COLO829 (cell line): Measurements from ENCODE around the gene RASA1.
A peak's percentile ranks its signal among the peaks of the same experiment; 100 is the strongest.
"Not testable (repeated sequence)": the region's sequence is repeated elsewhere in the genome, so short reads cannot be mapped to it uniquely, and the experiment has no call there.

Experiments used
- DNase-seq: peaks from one replicate; pipeline ENCODE4 v3.0.0; 2012; ENCODE audit warnings: low spot score

Gene RASA1

DNA sequence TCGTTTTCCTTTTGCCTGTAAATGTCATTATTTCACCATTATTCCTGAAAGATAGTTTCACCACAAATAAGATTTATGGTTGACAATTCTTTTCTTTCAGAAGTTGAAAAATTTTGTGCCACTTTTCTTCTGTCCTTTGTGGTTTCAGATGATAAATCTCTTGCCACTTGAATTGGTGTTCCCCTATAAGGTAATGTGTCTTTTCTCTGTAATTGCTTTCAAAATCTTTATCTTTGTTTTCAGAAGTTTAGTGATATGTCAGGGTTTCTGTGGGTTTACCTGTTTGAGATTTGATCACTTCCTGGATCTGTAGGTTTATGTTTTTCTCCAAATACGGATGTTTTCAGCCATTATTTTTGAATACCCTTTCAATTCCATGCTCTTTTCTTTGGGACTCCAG is 14.6 kb downstream of the RASA1 start:
- DNase-seq = no peak

DNA sequence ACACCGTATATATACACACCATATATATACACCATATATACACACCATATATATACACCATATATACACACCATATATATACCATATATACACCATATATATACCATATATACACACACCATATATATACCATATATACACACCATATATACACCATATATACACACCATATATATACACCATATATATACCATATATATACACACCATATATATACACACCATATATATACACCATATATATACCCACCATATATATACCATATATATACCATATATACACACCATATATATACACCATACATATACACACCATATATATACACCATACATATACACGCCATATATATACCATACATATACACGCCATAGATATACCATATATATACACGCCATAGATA is 19.6 kb downstream of the RASA1 start:
- DNase-seq = not testable (repeated sequence)

DNA sequence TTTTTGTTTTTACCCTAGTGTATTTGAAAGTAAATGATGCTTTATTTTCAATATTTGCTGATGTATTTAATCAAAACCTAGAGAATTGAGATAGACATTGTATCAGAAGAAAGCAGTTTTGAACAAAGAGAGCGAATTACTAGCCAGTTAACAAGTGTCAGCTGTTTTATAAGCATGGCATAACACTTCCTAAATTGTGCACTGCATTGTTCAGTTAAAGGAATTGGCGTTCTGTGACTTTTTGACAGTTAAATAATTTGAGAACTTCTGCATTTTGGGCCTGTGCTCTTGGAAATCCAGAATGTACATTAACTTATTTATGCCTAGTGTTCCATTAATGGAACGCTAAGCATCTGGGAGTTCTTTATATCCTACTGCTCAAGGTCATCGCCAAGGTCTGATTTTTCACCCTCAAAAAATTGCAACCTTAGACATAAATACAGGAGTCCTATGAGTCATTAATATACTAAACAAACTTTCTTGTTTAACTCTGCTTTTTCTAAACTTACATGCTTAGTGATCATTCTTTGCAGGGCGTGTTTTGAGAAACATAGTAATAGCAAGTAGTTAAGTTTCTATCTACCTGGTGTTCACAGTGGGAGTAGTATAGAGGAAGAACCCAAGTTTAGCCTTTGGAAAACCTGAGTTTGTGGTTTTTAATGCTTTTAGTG is 31.1 kb downstream of the RASA1 start:
- no peak for DNase-seq

DNA sequence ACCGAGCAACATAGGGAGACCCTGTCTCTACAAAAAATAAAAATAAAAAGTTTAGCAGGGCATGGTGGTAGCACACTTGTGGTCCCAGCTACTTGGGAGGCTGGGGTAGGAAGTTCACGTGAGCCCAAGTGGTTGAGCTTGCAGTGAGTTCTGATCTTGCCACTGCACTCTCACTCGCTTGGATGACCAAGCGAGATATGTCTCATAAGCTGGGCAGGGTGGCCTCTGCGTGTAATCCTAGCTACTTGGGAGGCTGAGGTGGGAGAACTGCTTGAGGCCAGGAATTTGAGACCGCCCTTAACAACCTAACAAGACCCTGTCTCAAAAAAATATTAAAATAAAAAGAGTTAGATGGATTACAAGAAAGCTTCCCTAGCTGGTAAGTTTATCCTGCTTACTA is 32.5 kb downstream of the RASA1 start:
- no peak for DNase-seq

DNA sequence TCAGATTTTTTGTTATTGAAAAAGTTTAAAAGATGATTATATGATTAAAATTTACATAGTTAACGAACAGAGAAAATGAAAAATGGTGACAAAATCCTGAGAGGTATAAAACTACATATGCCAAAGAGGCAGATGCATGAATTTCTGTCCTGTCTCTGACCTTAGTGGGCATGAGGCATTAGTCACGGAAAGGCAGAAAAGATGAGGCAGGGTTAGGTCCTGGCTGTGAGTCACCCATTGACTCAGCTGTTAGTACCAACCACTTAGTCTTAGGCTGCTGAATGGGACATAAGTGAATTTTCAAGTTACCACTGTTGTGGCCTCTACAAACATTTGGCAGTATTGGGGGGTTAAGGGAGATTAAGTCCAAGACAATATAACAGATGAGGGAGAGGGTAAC is 33.1 kb downstream of the RASA1 start:
- DNase-seq = peak; percentile 31

DNA sequence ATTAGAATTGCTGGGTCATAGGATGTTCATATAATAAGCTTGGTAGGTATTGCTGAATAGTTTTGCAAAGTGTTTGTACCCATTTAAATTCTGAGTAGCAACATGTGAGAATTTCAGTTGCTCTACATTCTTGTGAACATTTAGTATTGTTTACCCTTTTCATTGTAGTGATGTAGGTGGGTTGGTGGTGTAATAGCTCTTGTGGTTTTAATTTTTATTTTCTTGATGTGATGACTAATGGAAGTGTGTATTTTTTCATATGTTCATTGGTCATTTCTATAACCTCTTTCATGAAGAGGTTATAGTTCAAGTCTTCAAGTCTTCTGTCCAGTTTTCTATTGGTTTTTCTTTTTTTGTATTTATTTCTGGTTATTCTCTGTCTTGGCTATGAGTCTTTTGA is 34.4 kb downstream of the RASA1 start:
- no peak for DNase-seq

DNA sequence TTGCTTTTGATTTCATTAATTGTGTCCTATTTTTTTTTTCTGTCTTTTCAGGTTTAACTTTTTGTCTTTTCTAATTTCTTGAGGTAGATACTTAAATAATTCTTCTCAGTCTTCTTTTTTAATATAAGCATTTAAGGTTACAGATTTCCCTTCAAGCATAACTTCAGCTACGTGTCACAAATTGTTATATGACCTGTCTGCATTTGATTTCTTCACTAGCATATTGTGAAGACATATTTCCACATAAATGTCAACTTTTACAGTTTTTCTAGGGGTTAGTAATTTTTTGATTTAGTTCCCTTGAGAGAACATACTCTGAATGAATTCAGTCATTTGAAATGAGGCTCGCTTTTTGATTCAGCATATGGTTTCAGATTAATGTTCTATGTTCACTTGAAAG is 35.6 kb downstream of the RASA1 start:
- no peak for DNase-seq

DNA sequence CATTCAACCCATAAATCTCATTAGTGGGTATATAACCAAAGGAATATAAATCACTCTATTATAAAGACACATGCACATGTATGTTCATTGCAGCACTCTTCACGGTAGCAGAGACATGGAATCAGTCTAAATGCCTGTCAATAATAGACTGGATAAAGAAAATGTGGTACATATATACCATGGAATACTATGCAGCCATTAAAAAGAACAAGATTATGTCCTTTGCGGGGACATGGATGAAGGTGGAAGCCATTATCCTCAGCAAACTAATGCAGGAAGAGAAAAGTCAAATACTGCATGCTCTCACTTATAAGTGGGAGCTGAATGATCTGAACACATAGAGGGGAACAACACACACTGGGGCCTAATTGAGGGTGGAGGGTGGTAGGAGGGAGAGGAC is 38.4 kb downstream of the RASA1 start:
- not testable (repeated sequence) for DNase-seq

DNA sequence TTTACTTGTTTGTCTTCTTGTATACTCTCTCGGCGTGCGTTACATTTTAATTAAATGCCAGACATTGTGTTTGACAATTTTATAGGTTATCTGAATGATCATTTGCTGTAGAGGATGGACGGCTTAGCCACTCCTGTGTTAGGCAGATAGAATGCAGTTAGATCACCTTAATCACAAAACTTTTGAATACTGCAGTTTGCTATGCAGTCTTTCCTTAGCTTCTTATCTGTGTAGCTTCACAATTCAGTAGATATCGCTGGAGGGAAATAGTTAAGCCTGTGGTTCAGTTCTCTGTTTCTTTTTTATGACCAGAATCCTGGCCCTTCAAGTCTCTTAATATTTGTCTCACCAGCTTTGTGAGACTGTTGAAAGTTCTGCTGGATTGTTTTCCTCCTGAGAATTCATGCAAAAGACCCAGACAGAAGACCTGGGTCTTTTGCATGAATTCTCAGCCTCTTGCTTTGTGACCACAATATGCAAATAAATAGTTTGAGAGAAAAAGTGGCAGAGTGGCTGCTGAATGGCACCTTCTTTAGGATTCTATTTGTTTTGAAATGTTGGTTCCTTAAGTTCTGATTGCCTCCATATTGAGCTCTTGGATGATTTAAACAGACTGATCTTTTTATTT is 40.2 kb downstream of the RASA1 start:
- DNase-seq = no peak

DNA sequence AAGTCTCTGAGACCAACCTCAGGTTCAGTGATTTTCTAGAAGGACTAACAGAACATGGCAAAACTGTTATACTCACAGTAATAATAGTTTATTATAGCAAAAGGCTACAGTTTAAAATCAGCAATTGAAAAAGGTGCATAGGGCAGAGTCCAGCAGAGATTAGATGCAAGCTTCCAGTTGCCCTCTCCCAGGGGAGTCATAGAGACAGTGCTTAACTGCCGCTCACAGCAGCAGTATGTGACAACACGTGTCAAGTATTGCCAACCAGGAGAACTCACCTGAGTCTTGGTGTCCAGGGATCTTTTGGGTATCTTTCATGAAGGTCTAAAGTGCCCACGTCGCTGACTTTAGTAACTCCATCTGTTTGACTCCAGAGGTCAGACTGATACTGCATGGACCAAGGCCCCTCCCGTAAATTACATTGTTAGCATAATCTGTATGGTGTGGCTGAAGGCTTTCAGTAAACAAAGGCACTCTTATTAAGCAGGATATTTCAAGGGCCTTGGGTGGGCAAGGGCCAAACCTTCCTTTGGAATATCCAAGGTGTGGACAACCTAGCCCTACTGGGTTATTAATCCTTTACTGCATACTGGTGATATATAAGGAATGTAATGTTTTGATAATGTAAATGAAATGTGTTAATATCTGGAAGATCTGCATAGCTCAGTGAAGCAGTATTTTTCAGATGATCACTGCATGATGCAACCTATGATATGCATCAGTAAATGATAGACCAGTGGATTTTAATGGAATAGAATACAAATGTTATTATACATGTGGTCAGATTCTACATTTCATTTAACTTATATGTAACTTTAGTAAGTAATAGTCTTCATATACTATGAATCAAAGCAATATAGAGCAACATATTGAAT is 44.0 kb downstream of the RASA1 start:
- no peak for DNase-seq

DNA sequence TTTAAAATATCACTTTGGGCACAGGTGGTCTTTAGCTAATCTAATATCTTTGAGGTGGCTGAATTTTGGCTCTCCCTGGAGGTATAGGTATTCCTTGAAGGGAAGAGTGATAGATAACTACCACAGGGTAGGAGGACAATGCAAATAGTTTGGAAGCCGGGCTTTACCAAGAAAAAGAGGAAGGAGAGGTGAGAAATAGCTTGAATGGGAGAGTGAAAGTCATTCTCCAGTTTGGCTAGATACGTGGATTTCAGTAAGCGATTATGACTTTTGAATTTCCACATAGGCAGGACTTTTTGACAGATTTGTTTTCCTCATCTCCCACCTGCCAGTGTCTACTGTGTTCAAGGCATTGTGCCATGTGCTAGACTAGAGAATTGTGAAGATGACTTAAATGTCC is 45.5 kb downstream of the RASA1 start:
- no peak for DNase-seq

DNA sequence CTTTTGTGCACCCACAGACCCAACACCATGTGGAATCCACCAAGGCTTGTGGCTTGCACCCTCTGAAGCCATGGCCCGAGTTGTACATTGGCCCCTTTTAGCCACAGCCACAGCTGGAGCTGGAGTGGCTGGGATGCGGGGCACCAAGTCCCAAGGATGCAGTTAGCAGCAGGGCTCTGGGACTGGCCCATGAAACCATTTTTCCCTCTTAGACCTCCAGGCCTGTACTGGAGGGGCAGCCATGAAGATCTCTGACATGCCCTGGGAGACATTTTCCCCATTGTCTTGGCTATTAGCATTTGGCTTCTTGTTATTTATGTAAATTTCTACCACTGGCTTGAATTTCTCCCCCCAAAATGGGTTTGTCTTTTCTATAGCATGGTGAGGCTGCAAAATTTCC is 51.8 kb downstream of the RASA1 start:
- DNase-seq = no peak

DNA sequence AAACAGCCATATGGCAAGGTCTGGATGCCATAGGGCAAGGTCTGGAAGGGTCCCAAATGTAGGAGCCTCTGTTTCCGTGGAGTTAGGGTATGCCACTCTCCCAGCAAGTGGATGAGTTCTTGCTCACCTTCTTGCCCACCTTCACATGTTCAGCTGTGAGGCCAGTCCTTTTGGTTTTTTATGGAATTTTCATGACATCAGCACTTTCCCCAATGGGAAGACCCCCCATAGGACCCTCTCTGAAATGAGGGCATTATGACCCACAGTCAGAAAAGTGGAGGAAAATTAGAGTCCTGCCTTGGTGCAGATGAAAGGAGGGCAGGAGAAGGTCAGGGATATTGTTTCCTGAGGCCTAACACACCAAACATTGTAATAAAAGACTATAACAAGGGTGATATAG is 53.9 kb downstream of the RASA1 start:
- no peak for DNase-seq

DNA sequence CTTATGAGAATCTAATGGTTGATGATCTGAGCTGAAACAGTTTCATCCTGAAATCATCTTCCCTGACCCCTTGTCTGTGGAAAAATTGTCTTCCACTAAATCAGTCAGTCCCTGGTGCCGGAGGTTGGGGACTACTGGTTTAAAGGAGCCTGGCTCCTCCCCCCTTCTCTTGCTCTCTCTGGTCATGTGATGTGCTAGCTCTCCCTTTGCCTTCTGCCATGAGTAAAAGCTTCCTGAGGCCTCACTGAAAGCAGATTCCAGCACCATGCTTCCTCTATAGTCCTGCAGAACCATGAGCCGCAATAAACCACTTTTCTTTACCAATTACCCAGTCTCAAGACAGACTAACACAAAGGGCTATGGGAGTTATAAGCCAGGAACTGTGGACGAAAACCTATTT is 54.7 kb downstream of the RASA1 start:
- DNase-seq = no peak

DNA sequence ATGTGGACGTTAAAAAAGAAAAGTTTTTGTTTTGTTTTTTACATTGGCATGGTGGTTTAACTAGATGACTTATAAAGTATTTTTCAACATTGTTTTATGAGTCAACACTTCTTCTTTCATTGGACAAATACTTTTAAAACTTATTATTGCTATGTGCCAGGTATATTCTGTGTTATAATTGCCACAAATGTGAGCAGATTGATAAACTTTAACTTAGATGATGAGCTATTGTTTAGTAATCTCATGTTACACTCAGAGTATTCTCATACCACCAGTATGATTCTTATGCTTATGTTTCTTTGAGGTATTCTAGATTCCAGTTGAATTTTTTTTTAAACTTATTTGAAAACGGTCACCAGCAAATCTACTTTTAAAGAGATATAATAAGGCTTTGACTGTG is 60.3 kb downstream of the RASA1 start:
- no peak for DNase-seq

DNA sequence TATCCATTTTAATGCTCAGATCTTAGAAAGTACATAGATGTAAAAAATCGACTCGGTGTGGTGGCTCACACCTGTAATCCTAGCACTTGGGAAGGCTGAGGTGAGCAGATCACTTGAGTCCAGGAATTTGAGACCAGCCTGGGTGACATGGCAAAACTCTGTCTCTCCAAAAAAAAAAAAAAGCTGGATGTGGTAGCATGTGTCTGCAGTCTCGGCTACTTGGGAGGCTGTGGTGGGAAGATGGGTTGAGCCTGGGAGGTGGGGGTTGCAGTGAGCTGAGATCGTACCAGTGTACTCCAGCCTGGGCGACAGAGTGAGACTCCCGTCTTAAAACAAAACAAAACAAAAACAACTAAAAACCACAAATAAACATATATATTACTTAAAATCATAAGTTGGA is 61.4 kb downstream of the RASA1 start:
- no peak for DNase-seq

DNA sequence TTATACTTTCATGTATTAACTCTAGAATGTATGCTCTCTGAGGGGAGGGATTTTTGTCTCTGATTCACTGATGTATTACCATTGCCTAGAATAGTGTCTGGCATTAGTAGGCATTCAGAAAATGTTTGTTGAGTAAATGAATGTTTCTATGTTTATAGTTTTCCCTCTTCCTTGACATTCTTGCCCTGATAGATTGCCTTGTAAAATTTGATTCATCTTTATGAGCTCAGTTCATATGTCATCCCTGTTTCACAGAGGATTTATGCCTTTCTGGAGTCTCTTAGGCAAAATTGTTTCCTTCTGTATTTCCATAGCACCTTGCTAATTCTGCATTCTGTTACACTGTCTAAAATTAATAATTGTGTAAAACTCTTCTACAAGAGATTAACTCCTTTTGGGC is 72.3 kb downstream of the RASA1 start:
- no peak for DNase-seq

DNA sequence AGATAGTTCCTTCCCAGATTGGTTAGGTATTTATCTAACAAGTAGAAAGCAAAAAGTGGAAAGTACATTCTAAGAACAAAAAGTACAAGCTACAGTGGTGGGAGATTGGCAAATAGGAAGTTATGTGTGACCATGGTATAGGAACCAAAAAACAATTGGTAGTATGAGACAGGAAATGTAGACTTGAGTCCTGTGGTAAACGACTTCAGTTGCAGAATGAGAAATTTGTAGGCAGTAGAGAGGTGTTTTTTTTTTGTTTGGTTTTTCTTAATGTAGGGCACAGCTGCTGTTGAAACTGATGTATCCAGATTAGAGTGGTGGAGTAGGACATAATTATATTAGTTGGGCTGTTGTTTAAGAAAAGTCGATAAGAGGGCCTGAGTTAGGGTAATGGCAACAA is 73.0 kb downstream of the RASA1 start:
- DNase-seq = no peak

DNA sequence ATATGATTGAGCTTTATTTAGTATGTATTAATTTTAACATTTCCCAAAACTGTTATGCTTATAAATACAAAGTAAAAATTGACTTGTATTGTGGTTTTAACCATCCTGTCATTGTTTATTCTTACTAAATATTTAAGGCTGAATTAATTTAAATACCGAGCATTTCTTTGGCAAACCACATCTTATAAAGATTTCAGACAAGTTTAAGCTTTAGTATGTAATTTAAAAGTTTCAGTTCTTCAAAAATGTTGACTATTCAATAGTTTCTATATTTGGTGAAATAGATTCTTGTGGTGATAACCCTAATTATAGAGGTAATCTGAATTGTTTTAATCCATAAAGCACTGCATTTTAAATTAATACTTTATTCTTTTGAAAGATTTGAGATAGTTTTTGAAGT is 79.6 kb downstream of the RASA1 start:
- DNase-seq = no peak

DNA sequence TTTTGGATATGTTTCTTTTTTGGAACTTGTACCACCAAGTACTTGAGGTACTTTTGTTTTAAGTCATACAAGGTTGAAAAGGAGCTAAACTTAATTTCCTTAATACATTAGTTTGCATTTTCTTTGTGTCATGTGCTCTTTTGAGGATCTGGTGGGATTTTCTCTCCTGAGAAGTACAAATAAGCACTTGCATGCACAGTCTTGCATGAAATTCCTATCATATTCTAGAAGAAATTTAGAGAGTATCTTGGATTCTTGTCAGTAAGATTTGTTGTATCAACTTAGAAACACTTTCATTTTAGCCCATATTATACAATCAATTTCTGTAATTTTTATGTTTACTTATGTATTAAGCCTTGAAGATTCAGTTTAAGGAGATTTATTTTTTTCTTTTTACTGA is 80.2 kb downstream of the RASA1 start:
- no peak for DNase-seq

DNA sequence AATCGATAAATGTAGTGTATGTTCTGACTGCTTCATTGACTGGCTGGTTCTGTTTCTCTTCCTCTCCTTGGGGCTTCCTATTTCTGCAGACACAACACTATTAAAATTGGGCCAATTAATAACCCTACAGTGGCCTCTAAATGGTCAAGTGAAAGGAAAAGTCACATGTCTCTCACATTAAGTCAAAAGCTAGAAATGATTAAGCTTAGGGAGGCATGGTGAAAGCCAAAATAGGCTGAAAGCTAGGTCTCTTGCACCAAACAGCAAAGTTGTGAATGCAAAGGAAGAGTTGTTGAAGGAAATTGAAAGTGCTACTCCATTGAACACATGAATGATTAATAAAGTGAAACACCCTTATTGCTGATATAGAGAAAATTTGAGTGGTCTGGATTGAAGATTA is 86.8 kb downstream of the RASA1 start:
- no peak for DNase-seq

DNA sequence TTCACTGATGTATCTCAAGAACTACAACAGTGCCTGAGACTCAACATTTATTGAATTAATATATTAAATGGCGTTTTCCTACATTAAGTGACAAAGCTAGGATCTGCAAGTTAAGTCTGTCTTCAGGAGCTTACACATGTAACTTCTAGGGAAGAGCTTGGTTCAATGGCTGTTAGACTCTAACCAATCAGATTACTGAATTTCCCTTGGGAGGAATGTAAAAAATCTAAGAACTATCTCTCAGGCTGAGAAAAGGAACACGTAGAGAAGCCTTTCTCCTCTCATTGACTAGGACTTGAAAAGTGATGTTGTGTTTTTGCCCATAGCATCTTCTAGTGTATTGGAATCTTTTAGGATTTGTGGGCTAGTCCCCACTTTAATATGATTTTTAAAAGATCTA is 91.4 kb downstream of the RASA1 start:
- no peak for DNase-seq

DNA sequence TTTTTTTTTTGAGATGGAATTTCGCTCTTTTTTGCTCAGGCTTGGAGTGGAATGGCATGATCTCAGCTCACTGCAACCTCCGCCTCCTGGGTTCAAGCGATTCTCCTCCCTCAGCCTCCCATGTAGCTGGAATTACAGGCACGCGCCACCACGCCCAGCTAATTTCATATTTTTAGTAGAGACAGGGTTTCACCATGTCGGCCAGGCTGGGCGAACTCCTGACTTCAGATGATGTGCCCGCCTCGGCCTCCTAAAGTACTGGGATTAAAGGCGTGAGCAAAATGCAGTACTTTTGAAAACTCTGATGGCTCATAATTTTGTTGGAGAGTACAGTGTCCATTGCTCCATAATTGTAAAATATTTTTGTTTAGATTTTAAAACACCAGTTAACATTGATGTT is 92.4 kb downstream of the RASA1 start:
- no peak for DNase-seq
